ENCODE data around the gene MARVELD1. TPM values are rescaled to one million over a fixed set of nuclear protein-coding genes. Genes with fewer than 3 reads are reported as not detected.

Gene MARVELD1
- total RNA-seq, 4 donors from 2014 or later, result 5.6 to 24.6 (median 13.6) TPM

DNA sequence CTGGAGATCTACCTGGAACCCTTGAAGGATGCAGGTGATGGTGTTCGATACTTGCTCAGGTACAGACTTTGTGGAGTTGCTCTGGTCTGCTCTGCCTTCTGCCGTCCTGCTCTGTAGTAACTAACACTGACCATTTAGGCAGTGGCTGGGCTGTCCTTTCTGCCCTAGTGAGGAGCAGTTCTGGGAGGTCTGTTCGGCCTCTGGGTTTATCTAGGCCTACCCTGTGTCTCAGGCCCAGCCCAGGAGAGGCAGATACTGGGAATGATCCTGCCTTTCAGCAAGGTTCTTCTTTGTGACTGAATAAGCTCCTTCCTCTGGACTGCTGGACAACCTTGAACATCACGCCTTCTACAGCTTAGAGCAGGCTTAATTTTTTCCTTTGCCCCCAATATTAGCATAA is 25.1 kb downstream of the MARVELD1 start:
- no peaks in the 10 kb centered on the region for H3K9me3 ChIP-seq
- 99 to 100% methylated on average over 1 to 4 of the region's 4 CpGs for WGBS, 2 donors (ENCODE audit: low coverage in 1 of 2)
- peak overlapping the region in 1 of 4 donors; percentile 70 for H3K4me3 ChIP-seq
- no peak overlapping the region for H3K27ac ChIP-seq
- no peak for DNase-seq
- peaks cover 8 to 24% (median 13%) of the 10 kb centered on the region in 4 donors for H3K4me1 ChIP-seq
- peaks cover 0 to 21% (median 8%) of the 10 kb centered on the region in 4 donors for H3K36me3 ChIP-seq
- no peak for TF ChIP-seq POLR2A (IDR thresholded peaks at IDR 0.05)
- in situ Hi-C loops (cut with MboI; ENCODE audit: low pct_ligation_motif_present in 1 of 4, low pct_unique_long_range_greater_than_20kb in 1 of 4, low sequenced_read_pairs in 3 of 4), result loop anchor here in 1 of 4 donors (10.0 kb wide), 1 partner anchor 54 kb away; the partner anchor contains the start of gene AVPI1
- intact Hi-C loops (cut with DNase I; ENCODE audit: low total_unique reads), result no loop called here
- H3K27me3 ChIP-seq, result no peaks in the 10 kb centered on the region

DNA sequence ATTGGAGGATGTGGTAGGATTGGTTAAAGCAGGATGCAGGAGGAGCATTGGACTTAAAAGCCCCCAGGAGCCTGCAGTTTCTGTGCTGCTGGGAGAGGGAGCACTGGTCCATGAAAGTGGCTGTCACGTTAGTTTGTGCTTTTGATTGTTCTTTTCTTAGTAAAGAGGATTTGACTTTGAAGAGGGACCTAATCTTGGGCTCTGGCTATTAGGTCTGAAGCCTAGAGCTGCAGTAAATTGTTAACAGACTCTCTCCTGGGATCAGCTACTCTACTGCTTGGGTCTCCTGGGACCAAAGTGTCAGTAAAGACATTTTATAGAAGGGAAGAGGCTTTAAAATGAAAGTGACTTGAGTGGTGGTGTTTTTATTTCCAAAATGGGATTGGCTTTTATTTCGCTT is 27.1 kb downstream of the MARVELD1 start:
- no peak for DNase-seq
- in situ Hi-C loops (cut with MboI; ENCODE audit: low pct_ligation_motif_present in 1 of 4, low pct_unique_long_range_greater_than_20kb in 1 of 4, low sequenced_read_pairs in 3 of 4) (no loop called here), intact Hi-C loops (cut with DNase I; ENCODE audit: low total_unique reads) (no loop called here)
- H3K9me3 ChIP-seq, result no peaks in the 10 kb centered on the region
- WGBS, 2 donors (ENCODE audit: low coverage in 1 of 2), result 86 to 100% methylated on average over 1 to 2 of the region's 2 CpGs
- peaks cover 8 to 24% (median 13%) of the 10 kb centered on the region in 4 donors for H3K4me1 ChIP-seq
- TF ChIP-seq POLR2AphosphoS5 (IDR thresholded peaks at IDR 0.05) (no peak), EP300 (IDR thresholded peaks at IDR 0.05; ENCODE audit: low read depth) (no peak), POLR2A (IDR thresholded peaks at IDR 0.05) (no peak)
- H3K4me3 ChIP-seq, result no peak overlapping the region
- H3K27me3 ChIP-seq, result no peaks in the 10 kb centered on the region
- H3K27ac ChIP-seq, result no peak overlapping the region
- peaks cover 0 to 35% (median 15%) of the 10 kb centered on the region in 4 donors for H3K36me3 ChIP-seq

DNA sequence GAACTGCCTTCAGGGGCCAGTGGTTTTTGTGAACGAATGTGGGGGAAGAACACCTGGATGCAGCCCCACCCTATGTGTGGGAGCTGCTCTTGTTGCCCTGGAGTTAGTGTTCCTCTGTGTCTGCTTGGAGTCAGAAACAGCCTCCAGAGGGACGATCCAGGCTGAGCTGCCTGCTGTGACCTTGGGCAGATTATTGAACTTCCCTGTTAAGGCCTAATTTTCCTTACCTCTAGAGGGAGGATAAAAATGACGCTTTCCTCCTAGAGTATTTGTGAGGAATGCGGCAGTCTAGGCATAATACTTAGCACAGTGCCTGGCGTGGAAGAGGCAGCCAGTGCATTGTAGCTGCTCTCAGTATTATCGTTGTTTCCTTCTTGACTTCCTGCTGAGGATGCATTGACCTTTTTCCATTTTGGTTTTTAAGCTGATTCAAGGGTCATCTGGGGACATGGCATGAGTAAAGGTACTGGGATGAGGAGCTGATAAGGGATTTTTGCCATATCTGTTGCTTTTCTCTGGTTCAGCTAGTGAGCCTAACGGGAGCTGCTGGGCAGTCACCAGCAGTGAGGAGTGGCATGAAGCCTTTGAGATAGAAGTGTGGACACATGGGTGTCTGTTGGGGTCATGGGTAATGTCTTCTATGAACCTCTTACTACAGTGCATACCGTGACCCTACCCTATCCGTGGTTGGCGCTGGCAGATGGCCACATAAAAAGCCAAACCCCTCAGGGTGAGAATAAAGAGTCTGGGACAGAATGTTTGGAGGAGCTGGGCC is 29.8 kb downstream of the MARVELD1 start:
- Histone ChIP-seq H3K27me3 (no peaks in the 10 kb centered on the region), H3K27ac (no peak overlapping the region), H3K4me3 (no peak overlapping the region), H3K9me3 (no peaks in the 10 kb centered on the region), H3K4me1 (peaks cover 2 to 12% (median 4%) of the 10 kb centered on the region in 4 donors), H3K36me3 (peaks cover 0 to 58% (median 25%) of the 10 kb centered on the region in 4 donors)
- 85 to 88% methylated on average over 6 to 10 of the region's 10 CpGs for WGBS, 2 donors (ENCODE audit: low coverage in 1 of 2)
- TF ChIP-seq EP300 (IDR thresholded peaks at IDR 0.05; ENCODE audit: low read depth) (no peak), POLR2A (IDR thresholded peaks at IDR 0.05) (no peak), POLR2AphosphoS5 (IDR thresholded peaks at IDR 0.05) (no peak)
- TF ChIP-seq, protein P1, sequence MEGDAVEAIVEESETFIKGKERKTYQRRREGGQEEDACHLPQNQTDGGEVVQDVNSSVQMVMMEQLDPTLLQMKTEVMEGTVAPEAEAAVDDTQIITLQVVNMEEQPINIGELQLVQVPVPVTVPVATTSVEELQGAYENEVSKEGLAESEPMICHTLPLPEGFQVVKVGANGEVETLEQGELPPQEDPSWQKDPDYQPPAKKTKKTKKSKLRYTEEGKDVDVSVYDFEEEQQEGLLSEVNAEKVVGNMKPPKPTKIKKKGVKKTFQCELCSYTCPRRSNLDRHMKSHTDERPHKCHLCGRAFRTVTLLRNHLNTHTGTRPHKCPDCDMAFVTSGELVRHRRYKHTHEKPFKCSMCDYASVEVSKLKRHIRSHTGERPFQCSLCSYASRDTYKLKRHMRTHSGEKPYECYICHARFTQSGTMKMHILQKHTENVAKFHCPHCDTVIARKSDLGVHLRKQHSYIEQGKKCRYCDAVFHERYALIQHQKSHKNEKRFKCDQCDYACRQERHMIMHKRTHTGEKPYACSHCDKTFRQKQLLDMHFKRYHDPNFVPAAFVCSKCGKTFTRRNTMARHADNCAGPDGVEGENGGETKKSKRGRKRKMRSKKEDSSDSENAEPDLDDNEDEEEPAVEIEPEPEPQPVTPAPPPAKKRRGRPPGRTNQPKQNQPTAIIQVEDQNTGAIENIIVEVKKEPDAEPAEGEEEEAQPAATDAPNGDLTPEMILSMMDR (IDR thresholded peaks at IDR 0.05), result no peak
- intact Hi-C loops (cut with DNase I; ENCODE audit: low total_unique reads), result no loop called here
- in situ Hi-C loops (cut with MboI; ENCODE audit: low pct_ligation_motif_present in 1 of 4, low pct_unique_long_range_greater_than_20kb in 1 of 4, low sequenced_read_pairs in 3 of 4), result no loop called here
- DNase-seq, result no peak

DNA sequence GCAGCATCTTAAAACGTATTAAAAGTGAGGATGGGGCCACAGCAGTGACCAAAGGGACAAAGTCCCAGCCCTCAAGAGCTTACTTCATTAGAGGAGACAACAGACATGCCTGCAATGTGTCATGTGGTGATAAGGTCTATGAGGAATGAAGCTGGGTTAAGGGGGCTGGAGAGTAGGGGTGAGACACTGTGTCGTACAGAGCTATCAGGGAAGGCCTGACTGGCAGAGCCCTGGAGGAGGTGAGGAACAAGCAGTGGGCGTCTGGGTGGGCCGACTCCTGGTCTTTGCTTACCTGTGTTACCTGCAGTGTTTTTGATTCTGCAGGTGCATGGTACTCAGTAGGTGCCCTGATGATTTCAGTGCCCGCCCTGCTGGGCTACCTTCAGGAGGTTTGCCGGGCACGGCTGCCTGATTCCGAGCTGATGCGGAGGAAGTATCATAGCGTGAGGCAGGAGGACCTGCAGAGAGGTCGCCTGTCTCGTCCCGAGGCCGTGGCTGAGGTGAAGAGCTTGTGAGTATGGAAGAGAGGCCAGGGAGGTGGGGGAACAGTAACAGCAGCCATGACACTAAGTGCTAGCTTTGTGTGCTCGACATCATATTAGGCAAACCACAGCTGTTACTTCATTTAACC is 31.0 kb downstream of the MARVELD1 start:
- TF ChIP-seq POLR2A (IDR thresholded peaks at IDR 0.05) (no peak), EP300 (IDR thresholded peaks at IDR 0.05; ENCODE audit: low read depth) (no peak), POLR2AphosphoS5 (IDR thresholded peaks at IDR 0.05) (no peak)
- TF ChIP-seq, protein P1 (IDR thresholded peaks at IDR 0.05), result no peak
- in situ Hi-C loops (cut with MboI; ENCODE audit: low pct_ligation_motif_present in 1 of 4, low pct_unique_long_range_greater_than_20kb in 1 of 4, low sequenced_read_pairs in 3 of 4), result no loop called here
- 91 to 95% methylated on average over 11 to 15 of the region's 15 CpGs for WGBS, 2 donors (ENCODE audit: low coverage in 1 of 2)

DNA sequence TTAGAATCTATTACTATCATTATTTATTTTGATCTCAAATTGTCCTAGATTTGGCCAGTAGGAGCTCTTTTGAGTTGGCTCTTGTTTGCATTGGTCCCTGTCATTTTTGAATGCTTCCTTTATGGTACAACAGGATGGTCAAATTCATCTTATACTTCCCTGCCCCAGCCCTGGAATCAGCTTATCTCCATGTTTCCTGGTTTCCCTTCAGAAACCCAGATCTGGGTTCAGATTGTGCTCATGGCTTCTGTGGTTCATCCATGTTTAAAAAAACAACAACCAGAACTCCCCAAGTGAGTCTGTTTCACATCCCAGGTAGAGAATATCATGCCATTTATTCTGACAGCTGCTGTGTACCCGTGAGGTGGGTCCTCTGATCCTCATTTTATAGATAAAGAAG is 34.0 kb downstream of the MARVELD1 start:
- Histone ChIP-seq H3K9me3 (no peaks in the 10 kb centered on the region), H3K36me3 (peaks cover 0 to 89% (median 31%) of the 10 kb centered on the region in 4 donors), H3K4me3 (no peak overlapping the region), H3K27me3 (no peaks in the 10 kb centered on the region), H3K27ac (no peak overlapping the region), H3K4me1 (no peaks in the 10 kb centered on the region)
- TF ChIP-seq POLR2A (IDR thresholded peaks at IDR 0.05) (no peak), EP300 (IDR thresholded peaks at IDR 0.05; ENCODE audit: low read depth) (no peak), POLR2AphosphoS5 (IDR thresholded peaks at IDR 0.05) (no peak)
- TF ChIP-seq, protein P1 (IDR thresholded peaks at IDR 0.05), result no peak
- 77% methylated on average over 1 of the region's 1 CpG; no CpG with 5 or more reads in 1 of the 2 donors for WGBS, 2 donors (ENCODE audit: low coverage in 1 of 2)
- intact Hi-C loops (cut with DNase I; ENCODE audit: low total_unique reads), result no loop called here
- in situ Hi-C loops (cut with MboI; ENCODE audit: low pct_ligation_motif_present in 1 of 4, low pct_unique_long_range_greater_than_20kb in 1 of 4, low sequenced_read_pairs in 3 of 4), result no loop called here
- no peak for DNase-seq

More for the DNA sequence above, 31.0 kb downstream of the MARVELD1 start:
- no peak for DNase-seq
- H3K4me1 ChIP-seq, result peaks cover 0 to 1% (median 0%) of the 10 kb centered on the region in 4 donors
- no peaks in the 10 kb centered on the region for H3K27me3 ChIP-seq
- H3K36me3 ChIP-seq, result peaks cover 0 to 70% (median 26%) of the 10 kb centered on the region in 4 donors
- H3K4me3 ChIP-seq, result no peak overlapping the region
- no peak overlapping the region for H3K27ac ChIP-seq
- H3K9me3 ChIP-seq, result no peaks in the 10 kb centered on the region
- intact Hi-C loops (cut with DNase I; ENCODE audit: low total_unique reads), result no loop called here
